HepG2 (cell line): Measurements from ENCODE around the gene UNC5C. TPM values are rescaled to one million over a fixed set of nuclear protein-coding genes. Genes with fewer than 3 reads are reported as not detected.

Experiments used
- ATAC-seq: fragments of 200-7000 bp; cut with Tn5 transposase; 3 replicates; pipeline ENCODE4 v1.9.1; 2020; ENCODE audit warnings: mild to moderate bottlenecking, moderate library complexity
- BruUV-seq: library from RNA; stranded (reverse); fragments of 400-500 nt; replicated peaks from 2 replicates; lab custom pipeline; 2021; lab: Mats Ljungman, UMichigan
- CTCF ChIA-PET: fragments of 300-600 bp; formaldehyde crosslinking; extraction: SDS; loops from one replicate; lab custom pipeline; 2021; ENCODE audit warnings: low total read pairs, inconsistent platforms, low intra/inter-chr PET ratio; lab: Yijun Ruan, JAX
- POLR2A ChIA-PET: fragments of 350-600 bp; sonication (Branson Sonifier 250); formaldehyde crosslinking; loops from one replicate; lab custom pipeline; 2020; ENCODE audit warnings: antibody characterized with exemption, inconsistent platforms; lab: Yijun Ruan, JAX
- DNase-seq: peaks from one replicate; pipeline ENCODE4 v3.0.0-alpha.2; 2015; ENCODE audit warnings: low spot score
- FAIRE-seq: peaks from 3 replicates; lab custom pipeline; 2011; peaks lifted over from hg19 to GRCh38; lab: Jason Lieb, UNC
- H2AFZ ChIP-seq: one replicate; pipeline ENCODE4 v1.6.1; 2011; ENCODE audit warnings: low read length, inconsistent platforms
- H3K27ac ChIP-seq: fragments of 300-600 bp; 3 replicates; pipeline ENCODE4 v1.8.0; 2011; ENCODE audit warnings: mixed run types, mild to moderate bottlenecking, mixed read lengths, low read length, inconsistent platforms; ENCODE audit not compliant: insufficient read depth; ENCODE audit errors: extremely low read length
- H3K27me3 ChIP-seq, 2 experiments: fragments of 200-600 bp in 1 of 2; 2 replicates in 1 of 2; 3 replicates in 1 of 2; pipeline versions ENCODE4 v1.6.0 to v1.8.0; 2011; ENCODE audit warnings: low read length in 2 of 2, mild to moderate bottlenecking in 2 of 2, moderate library complexity in 2 of 2, inconsistent platforms in 1 of 2; ENCODE audit not compliant: insufficient read depth in 2 of 2, control insufficient read depth in 1 of 2
- H3K36me3 ChIP-seq, 2 experiments: fragments of 200-600 bp in 1 of 2; replicated peaks in 1 of 2; 2 replicates in 1 of 2; 3 replicates in 1 of 2; pipeline versions ENCODE4 v1.5.1 to v1.8.0; 2011; ENCODE audit warnings: low read length in 2 of 2, inconsistent platforms in 1 of 2; ENCODE audit not compliant: insufficient read depth in 2 of 2, control insufficient read depth in 1 of 2
- H3K4me1 ChIP-seq: 2 replicates; pipeline ENCODE4 v1.5.1; 2012; ENCODE audit warnings: low read length, inconsistent platforms; ENCODE audit not compliant: insufficient read depth
- H3K4me2 ChIP-seq: 2 replicates; pipeline ENCODE4 v1.6.0; 2011; ENCODE audit warnings: low read depth, low read length, inconsistent platforms
- H3K4me3 ChIP-seq, 3 experiments: fragments of 200-600 bp in 1 of 3; sonication (generic), shearing (Covaris generic) in 1 of 3; replicated peaks in 1 of 3; 2 replicates each; pipeline ENCODE4 v1.5.1; 2011 to 2016; ENCODE audit warnings: low read length in 3 of 3, inconsistent platforms in 2 of 3, low read depth in 2 of 3, mild to moderate bottlenecking in 2 of 3, control low read depth in 1 of 3, mixed read lengths in 1 of 3; ENCODE audit not compliant: insufficient read depth in 1 of 3
- H3K79me2 ChIP-seq: one replicate; pipeline ENCODE4 v1.6.1; 2011; ENCODE audit warnings: low read length, inconsistent platforms; ENCODE audit not compliant: insufficient read depth
- H3K9ac ChIP-seq: 2 replicates; pipeline ENCODE4 v1.6.0; 2011; ENCODE audit warnings: mild to moderate bottlenecking, low read depth, low read length, inconsistent platforms; ENCODE audit not compliant: insufficient read depth
- H3K9me3 ChIP-seq: 2 replicates; pipeline ENCODE4 v1.5.1; 2012; ENCODE audit warnings: mild to moderate bottlenecking, low read length
- H4K20me1 ChIP-seq: 2 replicates; pipeline ENCODE4 v1.6.0; 2011; ENCODE audit warnings: inconsistent platforms, mild to moderate bottlenecking, low read length, moderate library complexity; ENCODE audit not compliant: insufficient read depth
- ARID2 ChIP-seq: sonication (generic); formaldehyde crosslinking; IDR thresholded peaks from 2 replicates; pipeline ENCODE4 v1.8.1; 2022; ENCODE audit warnings: mild to moderate bottlenecking, missing genetic modification reagents, borderline replicate concordance
- DR1 ChIP-seq: sonication (generic); formaldehyde crosslinking; IDR thresholded peaks from 2 replicates; pipeline ENCODE4 v1.8.0; 2021; ENCODE audit warnings: mild to moderate bottlenecking, missing genetic modification reagents, inconsistent platforms
- FLYWCH1 ChIP-seq: sonication (generic); formaldehyde crosslinking; IDR thresholded peaks from 2 replicates; pipeline ENCODE4 v1.8.1; 2023; ENCODE audit warnings: mild to moderate bottlenecking, missing genetic modification reagents
- HNF4A ChIP-seq: sonication (generic); formaldehyde crosslinking; IDR thresholded peaks from 2 replicates; pipeline ENCODE4 v1.4.0; 2020; ENCODE audit warnings: missing genetic modification reagents
- NAIF1 ChIP-seq: sonication (generic); formaldehyde crosslinking; IDR thresholded peaks from 2 replicates; pipeline ENCODE4 v1.5.0; 2020; ENCODE audit warnings: mild to moderate bottlenecking, missing genetic modification reagents, borderline replicate concordance
- NFKB2 ChIP-seq: sonication (generic); formaldehyde crosslinking; IDR thresholded peaks from 2 replicates; pipeline ENCODE4 v1.4.0; 2020; ENCODE audit warnings: missing genetic modification reagents, borderline replicate concordance
- NR2F1 ChIP-seq, 2 experiments: fragments of 450-650 bp in 1 of 2; formaldehyde crosslinking in 1 of 2; IDR thresholded peaks; 2 replicates each; pipeline versions ENCODE4 v1.5.0 to v1.6.1; 2016 to 2020; ENCODE audit warnings: mild to moderate bottlenecking in 1 of 2, missing compliant biosample characterization in 1 of 2, missing genetic modification reagents in 1 of 2, moderate library complexity in 1 of 2
- RFX5 ChIP-seq: IDR thresholded peaks from 2 replicates; pipeline ENCODE4 v1.6.1; 2011; ENCODE audit warnings: low read depth, low read length, improper control_type of control experiment
- RFXANK ChIP-seq: IDR thresholded peaks from 2 replicates; pipeline ENCODE4 v1.6.1; 2016
- SIX4 ChIP-seq: sonication (generic); formaldehyde crosslinking; IDR thresholded peaks from 2 replicates; pipeline ENCODE4 v1.4.0; 2020; ENCODE audit warnings: missing genetic modification reagents
- TFAP4 ChIP-seq: sonication (generic); IDR thresholded peaks from 2 replicates; pipeline ENCODE4 v1.6.1; 2016; ENCODE audit warnings: low read depth, borderline replicate concordance
- ZC3H4 ChIP-seq: sonication (generic); formaldehyde crosslinking; IDR thresholded peaks from 2 replicates; pipeline ENCODE4 v1.4.0; 2020; ENCODE audit warnings: missing genetic modification reagents, borderline replicate concordance
- ZNF160 ChIP-seq: sonication (generic); formaldehyde crosslinking; IDR thresholded peaks from 2 replicates; pipeline ENCODE4 v1.8.0; 2022; ENCODE audit warnings: mild to moderate bottlenecking, inconsistent platforms, missing genetic modification reagents
- ZNF441 ChIP-seq: sonication (generic); formaldehyde crosslinking; IDR thresholded peaks from 2 replicates; pipeline ENCODE4 v1.7.0; 2021; ENCODE audit warnings: missing genetic modification reagents, borderline replicate concordance
- ZNF709 ChIP-seq: sonication (generic); formaldehyde crosslinking; IDR thresholded peaks from 2 replicates; pipeline ENCODE4 v1.5.0; 2020; ENCODE audit warnings: mild to moderate bottlenecking, missing genetic modification reagents
- ZNF766 ChIP-seq: sonication (generic); formaldehyde crosslinking; IDR thresholded peaks from 2 replicates; pipeline ENCODE4 v1.5.0; 2020; ENCODE audit warnings: missing genetic modification reagents, borderline replicate concordance
- ZSCAN29 ChIP-seq: sonication (generic); formaldehyde crosslinking; conservative IDR thresholded peaks from 2 replicates; pipeline ENCODE4 v1.4.0; 2020; ENCODE audit warnings: mild to moderate bottlenecking, missing genetic modification reagents
- ZZZ3 ChIP-seq: sonication (generic); formaldehyde crosslinking; IDR thresholded peaks from 2 replicates; pipeline ENCODE4 v1.4.0; 2020; ENCODE audit warnings: missing genetic modification reagents, mild to moderate bottlenecking, borderline replicate concordance
- WGBS: methylation state at CpG from one replicate; pipeline ENCODE4 v1.1.6; 2017; ENCODE audit warnings: low lambda C conversion rate; 5-methylcytosine and 5-hydroxymethylcytosine counted together
- in situ Hi-C: cut with HindIII; loops from 2 replicates; pipeline ENCODE4 v1.10.0; 2017; ENCODE audit warnings: low pct_unique_long_range_greater_than_20kb; ENCODE audit not compliant: extremely low pct_ligation_motif_present
- intact Hi-C: fragments of 100-400 bp; cut with micrococcal nuclease; formaldehyde crosslinking; loops from one replicate; pipeline ENCODE4 v1.10.0; 2022; ENCODE audit not compliant: unreplicated experiment
- polyA plus RNA-seq, 8 experiments: library from polyadenylated mRNA; depleted of rRNA in 3 of 8; stranded (reverse) in 7 of 8; unstranded in 1 of 8; fragments of >200 nt; fragmentation: Illumina TruSeq in 4 of 8; extraction: Trizol in 4 of 8; gene quantifications; 2 replicates each; pipeline versions ENCODE4 v1.2.1 to v1.2.3, GENCODE V29; 2011 to 2016; ENCODE audit warnings: low read depth in 4 of 8, missing spikeins in 1 of 8, mixed read lengths in 1 of 8; ENCODE audit not compliant: insufficient read depth in 1 of 8
- total RNA-seq, 5 experiments: library from RNA; depleted of rRNA; stranded (reverse); fragments of >200 nt; fragmentation: Illumina TruSeq; extraction: Trizol; gene quantifications; 2 replicates each; pipeline ENCODE4 v1.2.3, GENCODE V29; 2016; ENCODE audit warnings: low read depth in 1 of 5

The UNC5C gene
- total and polyA plus RNA-seq, 2 of the 13 experiments (the other 11 are each of a cell fraction or from before 2014, with no cell fraction given): not detected

- no peak for TF ChIP-seq ZNF709 (CRISPR knock-in tag)
- TF ChIP-seq TFAP4: no peak
- TF ChIP-seq NAIF1: no peak
- TF ChIP-seq FLYWCH1 (CRISPR knock-in tag): no peak
- TF ChIP-seq RFXANK: no peak
- no peak for TF ChIP-seq ZNF766 (CRISPR knock-in tag)
- no peak for TF ChIP-seq DR1
- TF ChIP-seq ZZZ3: no peak
- no peak for TF ChIP-seq NFKB2 (CRISPR knock-in tag)
- TF ChIP-seq ZNF441: no peak
Observed at GRCh38 chr4:95417531-95417930, 131.2 kb downstream of the UNC5C start (continued).

- Histone ChIP-seq H3K4me2 (no peak overlapping the region), H2AFZ (no peak overlapping the region), H3K27me3 (no peaks in the 10 kb centered on the region), H3K79me2 (no peaks in the 10 kb centered on the region), H3K27ac (no peak overlapping the region), H3K4me3 (no peak overlapping the region), H3K9me3 (no peaks in the 10 kb centered on the region), H3K36me3 (no peaks in the 10 kb centered on the region), H4K20me1 (no peaks in the 10 kb centered on the region), H3K4me1 (no peaks in the 10 kb centered on the region), H3K9ac (no peak overlapping the region)
- ATAC-seq (no peak), FAIRE-seq (no peak), DNase-seq (no peak)
- in situ Hi-C loops (no loop called here), intact Hi-C loops (no loop called here)
- WGBS: 1% methylated on average over 3 of the region's 3 CpGs
- CTCF ChIA-PET: no interaction called here
- BruUV-seq: no TSS peak
- TF ChIP-seq ZC3H4 (CRISPR knock-in tag) (no peak), HNF4A (CRISPR knock-in tag) (no peak), ARID2 (CRISPR knock-in tag) (no peak), ZSCAN29 (CRISPR knock-in tag) (no peak), SIX4 (no peak), NR2F1 (CRISPR knock-in tag; IDR thresholded peaks at IDR 0.05) (no peak), RFX5 (no peak), ZNF160 (CRISPR knock-in tag) (no peak)
- POLR2A ChIA-PET: no interaction called here
Observed at GRCh38 chr4:95415346-95415771, 133.4 kb downstream of the UNC5C start.
